Effector CD4-positive, alpha-beta T cell (primary cell): ENCODE data around the gene NINJ2.
A peak's percentile ranks its signal among the peaks of the same experiment; 100 is the strongest.
"Not testable (repeated sequence)": the region's sequence is repeated elsewhere in the genome, so short reads cannot be mapped to it uniquely, and the experiment has no call there.

ENCODE experiments used
- DNase-seq: peaks from one replicate; pipeline ENCODE4 v3.0.0-alpha.2; 2020

The NINJ2 gene

GRCh38 chr12:673849-674248 lies 10.6 kb upstream of the NINJ2 start:
- DNase-seq: no peak

- no peak for DNase-seq
These were observed 6.3 kb upstream of the NINJ2 start for GRCh38 chr12:669576-669945.

- no peak for DNase-seq
These were observed 4.8 kb upstream of the NINJ2 start for GRCh38 chr12:668090-668481.

DNA sequence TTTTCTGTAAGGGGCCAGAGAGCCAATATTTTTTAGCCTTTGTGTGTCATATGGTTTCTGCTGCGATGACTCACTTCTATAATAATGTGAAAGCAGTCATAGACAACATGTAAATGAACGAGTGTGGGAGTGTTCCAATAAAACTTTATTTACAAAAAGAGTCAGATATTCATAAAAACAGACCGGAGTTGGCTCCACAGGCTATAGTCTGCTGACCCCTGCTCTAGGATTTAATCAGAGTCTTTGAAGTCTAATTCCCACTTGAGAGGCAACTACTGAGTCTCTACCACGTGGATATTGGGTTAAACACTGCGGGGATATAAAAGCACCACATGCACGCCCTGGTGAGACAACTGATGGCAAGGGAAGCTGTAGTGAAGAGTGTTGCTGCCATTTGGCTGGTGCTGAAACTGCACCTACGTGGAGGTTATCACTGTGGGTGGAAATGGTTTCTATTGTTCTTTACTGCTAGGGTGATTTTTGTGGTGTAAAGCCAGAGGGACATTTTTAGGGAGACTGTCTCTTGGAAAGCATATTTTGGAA lies 3.6 kb upstream of the NINJ2 start:
- no peak for DNase-seq

GRCh38 chr12:666066-666465 lies 2.8 kb upstream of the NINJ2 start:
- no peak for DNase-seq

- DNase-seq: no peak
These were observed 1.5 kb upstream of the NINJ2 start for GRCh38 chr12:664779-665092.

- no peak for DNase-seq
These were observed 982 bp upstream of the NINJ2 start for GRCh38 chr12:664075-664778.

DNA sequence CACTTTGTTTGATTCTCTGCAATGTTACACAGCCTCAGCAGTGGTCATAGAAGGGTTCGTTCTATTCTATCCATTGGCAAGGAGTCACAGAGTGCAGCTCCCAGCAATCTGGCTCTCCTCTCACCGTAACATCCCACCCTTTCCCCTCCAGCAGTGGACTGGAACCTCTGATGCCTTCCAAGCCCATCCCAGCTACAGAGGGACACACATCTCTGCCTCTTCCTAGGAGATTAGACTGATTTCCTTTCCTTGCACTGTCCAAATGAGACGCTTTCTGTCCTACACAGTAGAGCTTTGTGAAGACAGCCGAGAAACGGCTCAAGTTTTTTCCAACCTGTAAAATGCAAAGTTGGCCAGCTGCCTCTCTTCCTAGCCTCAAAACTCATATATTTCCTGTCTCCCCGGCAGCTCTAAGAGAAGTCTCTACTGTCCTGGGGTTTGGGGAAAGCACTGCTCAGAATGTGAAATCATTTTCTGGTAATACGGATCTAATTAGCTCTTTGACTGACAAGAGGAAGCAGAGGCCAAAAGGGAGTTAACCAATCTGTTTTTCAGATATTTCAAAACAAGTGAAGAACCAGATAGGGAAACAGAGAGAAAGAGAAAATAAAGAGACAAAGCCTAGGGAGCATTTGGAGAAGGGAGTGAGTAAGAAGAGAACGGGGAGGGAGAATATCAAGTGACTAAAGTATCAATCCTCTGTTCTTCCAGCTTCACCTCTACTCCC lies 516 bp downstream of the NINJ2 start:
- no peak for DNase-seq

GRCh38 chr12:661720-662486 lies 1.3 kb downstream of the NINJ2 start:
- no peak for DNase-seq

GRCh38 chr12:659090-659683 lies 4.1 kb downstream of the NINJ2 start:
- DNase-seq: no peak

- no peak for DNase-seq
These were observed 12.3 kb downstream of the NINJ2 start for GRCh38 chr12:650983-651382.

GRCh38 chr12:647385-648085 lies 15.7 kb downstream of the NINJ2 start:
- no peak for DNase-seq

- no peak for DNase-seq
These were observed 16.5 kb downstream of the NINJ2 start for GRCh38 chr12:646442-647384.

- no peak for DNase-seq
These were observed 17.6 kb downstream of the NINJ2 start for GRCh38 chr12:645563-646071.

DNA sequence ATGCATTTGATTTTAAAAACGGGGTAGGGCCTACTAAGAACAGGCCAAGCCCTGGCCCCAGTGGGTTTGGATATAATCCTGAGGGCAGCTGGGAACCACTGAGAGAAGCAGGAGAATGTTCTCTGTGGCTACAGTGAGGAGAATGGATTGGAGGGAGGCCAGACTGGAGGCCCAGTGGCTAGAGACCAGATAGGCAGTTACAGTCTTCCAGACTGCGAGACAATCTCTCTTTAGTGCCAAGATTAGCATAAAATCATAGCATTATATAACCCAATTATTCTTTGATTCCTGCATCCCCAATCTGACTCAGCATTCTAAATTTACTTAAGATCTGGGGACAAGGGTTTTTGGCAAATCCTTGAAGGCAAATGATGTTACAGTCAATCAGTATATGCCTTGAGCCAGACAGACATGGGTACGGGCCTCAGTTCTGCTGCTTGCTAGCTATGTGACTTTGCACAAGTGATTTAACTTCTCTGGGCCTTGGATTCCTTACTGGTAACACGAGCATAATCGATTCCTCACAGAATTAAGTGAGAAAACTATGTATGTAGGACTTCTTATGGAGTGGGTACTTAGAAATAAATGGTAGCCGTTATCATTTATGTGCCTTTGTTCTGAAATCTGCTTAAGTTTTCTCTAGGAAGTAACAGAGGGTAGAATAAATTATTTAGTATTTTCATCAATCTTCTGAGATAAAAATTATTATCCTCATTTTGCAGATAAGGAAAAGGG lies 18.3 kb downstream of the NINJ2 start:
- DNase-seq: no peak

GRCh38 chr12:644303-644639 lies 19.0 kb downstream of the NINJ2 start:
- no peak for DNase-seq

DNA sequence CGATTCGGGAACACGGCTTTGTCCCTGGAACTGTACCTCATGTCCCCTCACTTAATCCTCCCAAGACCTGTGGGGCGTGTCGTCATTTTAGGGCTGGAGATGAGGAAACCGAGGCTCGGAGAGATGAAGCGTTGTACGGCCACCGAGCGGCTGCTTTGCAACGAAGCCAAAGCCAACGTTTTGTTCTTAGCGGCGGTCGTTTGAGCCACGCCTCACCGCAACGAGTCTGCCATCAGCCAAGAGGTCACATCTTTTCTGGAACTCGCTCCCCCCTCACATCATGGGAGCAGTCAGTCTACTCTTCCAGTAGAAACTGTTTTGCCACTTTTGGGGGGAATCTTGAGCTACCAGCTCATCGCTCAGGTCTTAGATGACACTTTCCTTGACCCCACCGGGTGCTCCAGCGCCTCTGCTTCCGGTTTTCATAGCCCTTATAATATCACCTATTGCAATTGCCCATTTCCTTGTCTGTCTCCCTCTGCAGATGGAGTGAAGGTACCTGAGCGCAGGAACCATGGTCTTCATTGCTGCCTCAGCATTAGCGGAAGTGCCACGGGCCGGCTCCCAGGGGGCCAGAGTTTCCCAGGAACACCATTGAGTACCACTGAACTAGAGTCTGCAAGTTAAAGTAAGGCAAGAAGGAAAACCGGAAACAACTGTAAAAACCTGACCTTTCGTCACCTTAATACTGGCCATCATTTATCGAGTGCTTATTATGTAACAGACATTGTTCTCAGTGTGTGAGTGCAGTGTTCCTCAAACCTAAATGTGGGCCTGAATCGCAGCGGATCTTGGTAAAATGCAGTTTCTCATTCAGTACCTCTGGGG lies 19.6 kb downstream of the NINJ2 start:
- no peak for DNase-seq

GRCh38 chr12:642633-643474 lies 20.4 kb downstream of the NINJ2 start:
- DNase-seq: peak; percentile 64

- DNase-seq: not testable (repeated sequence)
These were observed 21.9 kb downstream of the NINJ2 start for GRCh38 chr12:641321-641720.
